Activated T-cell treated with anti-CD3 and anti-CD28 coated beads, Interleukin-2, amount 50 U/mL, for 48 hours (primary cell): ENCODE measurements around the gene LRP1.

Experiments
- DNase-seq, 2 experiments: peaks; one replicate each; pipeline ENCODE4 v3.0.0-alpha.2; 2020

LRP1 gene

GRCh38 chr12:57226588-57227314, 98.5 kb downstream of the LRP1 start:
- DNase-seq, result peak in 1 of 2 experiments; percentile 33

GRCh38 chr12:57227315-57228115, 99.2 kb downstream of the LRP1 start:
- no peak for DNase-seq

- DNase-seq, result no peak
These were observed 100.9 kb downstream of the LRP1 start for GRCh38 chr12:57229046-57229633.

- DNase-seq, result peak; percentile 93 to 95
These were observed 101.5 kb downstream of the LRP1 start, which contains the start of gene SHMT2 for GRCh38 chr12:57229634-57230380. TSS of gene SHMT2 (plus strand) at chr12:57229711. CDS start at chr12:57229779, 68 bp downstream.

- no peak for DNase-seq
These were observed 102.3 kb downstream of the LRP1 start for GRCh38 chr12:57230381-57231155.

- peak in 1 of 2 experiments; percentile 15 for DNase-seq
These were observed 103.2 kb downstream of the LRP1 start for GRCh38 chr12:57231276-57232021.

GRCh38 chr12:57232156-57232756, 104.0 kb downstream of the LRP1 start:
- no peak for DNase-seq

GRCh38 chr12:57233357-57234232, 105.3 kb downstream of the LRP1 start:
- DNase-seq, result no peak

GRCh38 chr12:57234233-57234570, 105.9 kb downstream of the LRP1 start:
- DNase-seq, result no peak

- no peak for DNase-seq
These were observed 106.3 kb downstream of the LRP1 start for GRCh38 chr12:57234571-57235016.

GRCh38 chr12:57235017-57235727, 106.9 kb downstream of the LRP1 start:
- peak in 1 of 2 experiments; percentile 37 for DNase-seq

- no peak for DNase-seq
These were observed 107.4 kb downstream of the LRP1 start for GRCh38 chr12:57235728-57236131.

- peak; percentile 57 to 61 for DNase-seq
These were observed 108.1 kb downstream of the LRP1 start for GRCh38 chr12:57236201-57236924.

- DNase-seq, result peak in 1 of 2 experiments; percentile 50
These were observed 108.8 kb downstream of the LRP1 start for GRCh38 chr12:57236925-57237595.

GRCh38 chr12:57237596-57237931, 109.3 kb downstream of the LRP1 start:
- peak in 1 of 2 experiments; percentile 41 for DNase-seq

- peak; percentile 57 to 62 for DNase-seq
These were observed 109.9 kb downstream of the LRP1 start for GRCh38 chr12:57237932-57238853.
